GM12865 (cell line): ENCODE results near the gene TMEM170B.

Source experiments
- DNase-seq: peaks from one replicate; pipeline ENCODE4 v3.0.0; 2010; ENCODE audit warnings: low read depth
- H3K4me3 ChIP-seq: 2 replicates; pipeline ENCODE4 v1.5.1; 2011; ENCODE audit warnings: mild to moderate bottlenecking, low read depth, low read length, control low read depth
- TF ChIP-seq, protein P1 (sequence below): IDR thresholded peaks from 2 replicates; pipeline ENCODE4 v1.5.1; 2011; ENCODE audit warnings: low read length, control low read depth, low read depth, inconsistent platforms; ENCODE audit not compliant: insufficient read depth; ENCODE audit errors: missing control alignments

Gene TMEM170B

DNA sequence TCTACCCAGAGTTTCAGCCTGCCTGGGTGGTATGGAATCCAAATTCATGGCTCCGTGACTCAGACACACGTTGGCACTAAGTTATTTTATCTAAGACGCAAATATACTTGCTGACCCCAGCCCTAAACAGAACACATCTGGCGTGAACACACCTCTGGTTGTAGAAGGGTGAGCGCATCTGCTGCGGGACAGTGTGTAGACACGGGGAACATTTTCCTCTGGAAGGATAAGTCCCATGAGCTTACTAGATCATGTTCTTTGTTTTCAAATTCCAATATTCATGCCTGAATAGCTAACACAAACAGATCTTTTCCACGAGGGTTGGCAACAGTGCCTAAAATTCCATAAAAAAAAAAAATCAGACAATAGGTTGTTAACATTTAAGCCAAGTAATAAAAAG is 87.8 kb downstream of the TMEM170B start:
- no peak overlapping the region for H3K4me3 ChIP-seq
- DNase-seq: no peak
- TF ChIP-seq, protein P1, sequence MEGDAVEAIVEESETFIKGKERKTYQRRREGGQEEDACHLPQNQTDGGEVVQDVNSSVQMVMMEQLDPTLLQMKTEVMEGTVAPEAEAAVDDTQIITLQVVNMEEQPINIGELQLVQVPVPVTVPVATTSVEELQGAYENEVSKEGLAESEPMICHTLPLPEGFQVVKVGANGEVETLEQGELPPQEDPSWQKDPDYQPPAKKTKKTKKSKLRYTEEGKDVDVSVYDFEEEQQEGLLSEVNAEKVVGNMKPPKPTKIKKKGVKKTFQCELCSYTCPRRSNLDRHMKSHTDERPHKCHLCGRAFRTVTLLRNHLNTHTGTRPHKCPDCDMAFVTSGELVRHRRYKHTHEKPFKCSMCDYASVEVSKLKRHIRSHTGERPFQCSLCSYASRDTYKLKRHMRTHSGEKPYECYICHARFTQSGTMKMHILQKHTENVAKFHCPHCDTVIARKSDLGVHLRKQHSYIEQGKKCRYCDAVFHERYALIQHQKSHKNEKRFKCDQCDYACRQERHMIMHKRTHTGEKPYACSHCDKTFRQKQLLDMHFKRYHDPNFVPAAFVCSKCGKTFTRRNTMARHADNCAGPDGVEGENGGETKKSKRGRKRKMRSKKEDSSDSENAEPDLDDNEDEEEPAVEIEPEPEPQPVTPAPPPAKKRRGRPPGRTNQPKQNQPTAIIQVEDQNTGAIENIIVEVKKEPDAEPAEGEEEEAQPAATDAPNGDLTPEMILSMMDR: no peak

DNA sequence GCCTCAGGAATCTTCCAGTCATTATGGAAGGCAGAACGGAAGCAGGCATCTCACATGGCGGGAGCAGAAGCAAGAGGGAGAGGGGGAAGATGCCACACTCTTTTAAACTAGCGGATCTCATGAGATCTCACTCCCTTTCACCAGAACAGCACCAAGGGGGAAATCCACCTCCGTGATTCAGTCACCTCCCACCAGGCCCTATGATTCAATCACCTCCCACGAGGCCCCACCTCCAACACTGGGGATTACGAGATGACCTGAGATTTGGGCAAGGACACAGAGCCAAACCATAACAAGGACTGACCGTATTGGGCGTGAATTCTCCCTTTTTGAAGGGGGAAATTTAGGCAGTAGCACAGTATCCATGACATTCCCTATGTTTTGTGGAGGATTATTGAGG is 88.8 kb downstream of the TMEM170B start:
- TF ChIP-seq, protein P1: no peak
- no peak overlapping the region for H3K4me3 ChIP-seq
- no peak for DNase-seq

DNA sequence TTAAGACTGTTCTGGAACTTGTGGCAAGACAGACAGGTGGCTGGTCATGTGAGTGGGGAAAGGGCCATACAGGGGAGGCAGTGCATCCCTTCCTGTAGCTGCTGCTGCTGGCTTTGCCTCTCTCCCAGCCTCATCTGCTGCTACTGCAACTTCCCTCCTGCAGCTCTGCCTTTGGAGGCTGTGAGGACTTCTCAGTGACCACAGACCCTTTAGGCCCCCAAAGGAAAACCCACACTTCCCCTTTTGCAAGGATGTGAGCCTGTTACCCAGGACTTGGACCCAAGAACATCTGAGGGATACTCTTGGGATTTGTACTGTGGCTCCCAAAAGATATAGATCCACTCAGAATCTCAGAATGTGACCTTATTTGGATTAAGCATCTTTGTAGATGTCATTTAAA is 91.0 kb downstream of the TMEM170B start:
- no peak for DNase-seq
- TF ChIP-seq, protein P1: no peak

DNA sequence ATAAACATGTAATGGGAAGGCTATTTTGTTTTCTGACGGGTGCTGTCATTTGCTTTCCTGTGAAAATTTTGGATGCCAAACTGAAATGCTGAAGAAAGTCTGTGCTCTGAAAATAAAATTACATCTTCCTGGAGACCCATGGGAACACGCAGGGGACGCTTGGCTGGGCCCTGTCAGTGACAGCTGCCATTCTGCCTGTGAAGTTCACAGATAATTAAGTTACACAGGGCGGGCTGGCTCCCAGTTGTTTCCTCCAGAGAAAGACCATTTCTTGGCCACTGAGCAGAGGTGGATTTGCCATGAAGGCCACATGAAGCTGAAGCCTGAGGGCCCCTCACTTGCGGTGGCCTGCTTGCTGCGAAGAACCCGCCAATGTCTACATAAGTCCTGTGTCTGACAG is 93.5 kb downstream of the TMEM170B start:
- DNase-seq: no peak
- TF ChIP-seq, protein P1: no peak
- no peak overlapping the region for H3K4me3 ChIP-seq

More for the DNA sequence above, 91.0 kb downstream of the TMEM170B start:
- H3K4me3 ChIP-seq: no peak overlapping the region

DNA sequence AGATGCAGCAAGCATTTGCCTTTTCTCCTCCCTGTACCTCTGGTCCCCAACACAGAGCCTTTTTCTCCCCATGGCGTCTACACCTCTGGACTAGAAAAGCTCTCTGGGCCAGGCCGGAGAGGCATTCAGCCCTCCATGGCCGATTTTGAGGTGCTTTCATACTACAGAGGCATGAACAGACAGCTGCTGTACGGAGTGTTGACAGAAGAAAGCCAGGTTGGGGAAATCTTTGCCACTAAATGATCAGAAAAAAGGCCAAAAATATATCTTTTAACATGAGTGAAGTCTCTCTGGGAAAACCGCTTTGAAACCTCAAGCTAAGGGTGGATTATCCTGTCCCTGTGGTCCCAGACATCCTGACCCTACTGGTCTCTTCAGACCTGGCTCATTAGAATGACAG is 94.0 kb downstream of the TMEM170B start:
- DNase-seq: no peak
- TF ChIP-seq, protein P1: no peak
- no peak overlapping the region for H3K4me3 ChIP-seq

DNA sequence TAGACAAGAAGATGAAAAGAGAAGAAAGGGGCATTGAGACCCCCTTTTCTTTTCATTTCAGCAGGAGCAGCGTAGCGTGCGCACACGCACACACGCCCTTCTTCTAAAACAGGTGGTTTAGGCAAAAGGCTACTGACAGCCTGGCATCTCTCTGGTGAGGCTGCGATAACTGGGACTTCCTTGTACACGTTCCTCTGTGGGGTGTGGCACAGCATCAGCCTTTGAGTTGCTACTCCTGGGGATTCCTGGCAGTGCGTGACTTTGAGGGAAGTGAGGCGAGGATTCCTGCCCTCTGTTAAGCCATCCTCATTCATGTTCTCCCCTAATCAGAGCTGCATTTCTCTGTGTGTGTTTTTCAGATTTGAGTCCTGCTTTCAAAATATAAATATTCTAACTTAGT is 94.7 kb downstream of the TMEM170B start:
- TF ChIP-seq, protein P1: no peak
- no peak for DNase-seq
- no peak overlapping the region for H3K4me3 ChIP-seq

DNA sequence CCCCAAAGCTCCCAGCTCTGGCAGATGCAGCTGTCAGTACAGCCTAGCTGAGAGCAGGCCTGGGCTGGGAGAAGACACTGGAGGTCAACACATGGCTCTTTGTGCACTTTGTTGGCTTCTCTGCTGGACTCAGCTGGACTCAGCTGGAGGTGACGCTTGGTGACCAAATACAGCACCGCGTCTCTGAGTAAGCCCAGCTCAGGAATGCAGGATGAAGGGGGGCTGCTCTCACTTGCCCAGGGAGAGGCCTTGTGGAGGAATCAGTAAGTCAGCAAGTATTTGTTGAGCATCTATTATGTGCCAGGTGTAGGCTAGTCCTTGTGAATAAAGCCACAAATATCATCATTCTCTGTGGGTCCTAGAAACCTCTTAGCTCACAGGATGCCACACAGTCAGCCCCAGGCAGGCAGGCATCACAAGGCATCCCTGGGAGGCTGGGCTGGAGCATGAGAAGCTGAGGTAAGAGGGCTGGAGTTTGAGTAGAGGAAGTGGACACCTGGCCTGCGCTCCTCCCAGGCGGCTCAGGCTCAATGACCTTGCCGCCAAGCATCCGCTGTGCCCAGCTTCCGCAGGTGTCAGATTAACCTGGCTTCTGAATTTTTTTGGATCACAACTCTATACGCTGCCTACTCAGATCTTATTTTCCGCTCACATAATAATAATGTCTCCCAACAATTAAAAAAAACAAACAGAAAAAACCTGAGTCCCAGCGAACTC is 95.4 kb downstream of the TMEM170B start:
- no peak overlapping the region for H3K4me3 ChIP-seq
- DNase-seq: no peak
- TF ChIP-seq, protein P1: no peak
